HG03432 (cell line): ENCODE data around the gene ZNF74.

ENCODE experiments used
- ATAC-seq: cut with Tn5 transposase; IDR thresholded peaks from one replicate; pipeline ENCODE4 v1.9.1; 2021; ENCODE audit warnings: mild to moderate bottlenecking, moderate library complexity; ENCODE audit not compliant: unreplicated experiment

The ZNF74 gene

DNA sequence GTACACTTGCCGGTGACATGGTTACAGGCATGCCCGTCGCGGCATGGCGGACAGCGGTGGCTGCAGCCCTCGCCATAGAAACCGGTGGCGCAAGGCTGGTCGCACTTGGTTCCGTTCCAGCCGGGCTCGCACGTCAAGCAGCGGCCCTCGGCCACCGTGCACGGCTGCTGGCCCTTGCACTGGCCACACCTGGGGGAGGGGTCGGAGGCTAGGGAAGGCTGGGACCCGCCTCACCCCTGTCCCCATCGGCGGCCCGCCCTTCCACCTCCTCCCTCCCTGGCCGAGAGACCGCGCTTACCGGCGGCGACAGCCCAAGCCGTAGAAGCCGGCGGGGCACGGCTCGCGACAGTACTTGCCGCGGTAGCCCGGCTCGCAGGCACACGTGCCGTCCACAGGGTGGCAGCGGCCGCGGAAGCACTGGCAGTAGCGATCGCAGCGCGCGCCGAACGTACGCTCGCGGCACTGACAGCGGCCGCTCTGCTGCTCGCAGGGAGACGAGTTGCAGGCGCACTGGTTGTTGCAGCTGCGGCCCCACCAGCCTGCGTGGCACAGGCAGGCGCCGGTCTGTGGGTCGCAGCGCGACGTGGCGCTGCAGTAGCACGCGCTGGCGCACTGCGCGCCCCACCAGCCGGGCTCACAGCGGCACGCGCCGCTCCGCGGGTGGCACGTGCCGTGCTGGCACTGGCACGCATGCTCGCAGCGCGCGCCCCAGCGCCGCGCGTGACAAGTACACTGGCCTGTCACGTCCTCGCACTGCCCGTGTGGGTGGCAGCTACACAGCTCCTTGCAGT, 37.0 kb downstream of the ZNF74 start:
- ATAC-seq: no peak

DNA sequence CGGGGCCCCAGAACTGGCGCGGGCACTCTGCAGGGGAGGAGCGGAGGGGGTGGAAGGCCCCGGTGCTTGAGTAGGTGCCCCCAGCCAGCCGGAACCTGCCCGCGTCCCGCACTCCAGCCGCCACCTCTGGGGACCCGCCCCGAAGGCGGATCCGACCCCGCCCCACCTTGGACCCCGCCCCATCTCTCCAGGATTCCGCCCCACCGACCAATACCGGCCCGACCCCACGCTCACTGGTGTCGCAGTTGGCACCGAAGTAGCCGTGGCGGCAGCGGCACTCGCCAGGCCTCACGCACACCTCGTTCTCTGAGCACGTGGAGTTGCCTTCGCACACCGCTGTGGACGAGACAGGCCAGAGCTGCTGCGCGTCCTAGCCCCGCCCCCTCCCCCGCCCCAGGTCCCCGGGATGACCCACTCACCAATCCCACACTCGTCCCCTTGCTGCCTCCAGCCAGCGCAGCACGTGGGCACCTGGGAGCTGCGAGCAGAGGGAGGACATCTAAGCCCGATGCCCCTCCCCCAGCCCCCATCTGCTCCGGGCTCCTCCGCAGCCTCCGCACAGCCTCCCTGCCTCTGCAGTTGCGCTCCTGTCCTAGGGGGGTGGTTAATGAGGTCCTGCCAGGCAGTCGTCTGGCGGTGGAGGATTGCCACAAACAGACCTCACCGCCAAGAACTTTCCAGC, 37.7 kb downstream of the ZNF74 start:
- no peak for ATAC-seq

DNA sequence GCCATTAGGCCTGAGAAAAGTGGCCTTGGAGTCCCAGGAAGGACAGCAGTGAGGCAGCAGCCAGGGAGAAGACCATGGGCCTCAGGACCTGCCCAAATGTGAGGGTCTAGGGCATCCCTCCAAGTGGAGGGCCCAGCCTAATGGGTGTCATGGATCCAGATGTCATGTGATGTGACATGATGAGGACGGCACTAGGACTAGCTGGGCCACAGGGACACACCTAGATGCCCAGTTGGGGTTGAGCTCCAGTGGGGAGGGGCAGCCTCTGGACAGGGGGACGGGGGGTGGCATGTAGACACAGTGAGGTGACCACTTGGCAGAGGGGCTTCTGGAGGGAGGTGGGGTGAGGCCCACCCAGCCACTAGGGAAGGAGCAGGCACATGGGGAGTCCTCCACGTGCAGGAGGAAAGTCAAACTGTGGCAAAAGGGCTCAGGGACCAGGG, 38.3 kb downstream of the ZNF74 start:
- ATAC-seq: no peak

DNA sequence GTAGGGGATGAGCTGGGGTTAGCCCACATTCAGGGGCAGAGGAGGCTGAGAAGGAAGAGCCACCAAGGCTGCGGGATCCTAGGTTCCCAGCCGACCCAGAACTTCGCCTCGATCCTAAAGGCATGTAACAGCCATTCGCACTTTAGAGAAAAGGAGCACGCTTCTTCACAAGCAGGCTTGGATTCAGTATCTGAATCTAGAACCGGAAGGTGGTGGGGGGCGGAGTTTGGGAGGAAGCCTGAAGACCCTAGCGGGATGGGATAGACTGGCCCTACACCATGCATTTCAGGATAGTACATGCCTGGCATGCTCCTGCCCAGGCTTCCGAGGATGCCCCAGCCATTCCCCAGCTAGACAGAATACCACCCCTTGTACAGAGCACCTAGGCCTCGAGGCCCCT, 39.2 kb downstream of the ZNF74 start:
- ATAC-seq: no peak

DNA sequence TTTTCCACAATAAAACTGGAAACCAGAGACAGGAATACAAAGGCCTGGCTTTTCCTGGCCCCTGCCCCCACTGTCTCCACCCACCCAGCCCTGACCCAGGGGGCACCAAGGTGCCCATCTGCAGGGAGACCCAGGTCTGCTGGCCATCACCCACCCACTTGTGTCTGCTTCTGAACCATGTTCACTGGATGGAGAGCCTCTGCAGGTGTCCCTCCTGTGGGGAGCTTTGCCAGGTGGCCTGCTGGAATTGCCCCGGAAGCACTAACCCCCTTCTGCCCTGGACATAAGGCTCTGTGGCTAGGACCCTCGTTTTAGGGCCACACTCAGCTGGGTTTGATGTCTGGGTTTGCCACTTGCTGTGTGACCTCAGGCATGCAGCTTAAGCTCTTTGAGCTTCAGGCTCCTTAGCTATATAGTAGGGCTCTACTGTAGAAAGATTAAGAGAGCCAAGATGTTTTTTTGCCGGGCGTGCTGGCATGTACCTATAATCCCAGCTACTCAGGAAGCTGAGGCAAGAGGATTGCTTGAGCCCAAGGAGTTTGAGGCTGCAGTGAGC, 39.8 kb downstream of the ZNF74 start:
- ATAC-seq: no peak

DNA sequence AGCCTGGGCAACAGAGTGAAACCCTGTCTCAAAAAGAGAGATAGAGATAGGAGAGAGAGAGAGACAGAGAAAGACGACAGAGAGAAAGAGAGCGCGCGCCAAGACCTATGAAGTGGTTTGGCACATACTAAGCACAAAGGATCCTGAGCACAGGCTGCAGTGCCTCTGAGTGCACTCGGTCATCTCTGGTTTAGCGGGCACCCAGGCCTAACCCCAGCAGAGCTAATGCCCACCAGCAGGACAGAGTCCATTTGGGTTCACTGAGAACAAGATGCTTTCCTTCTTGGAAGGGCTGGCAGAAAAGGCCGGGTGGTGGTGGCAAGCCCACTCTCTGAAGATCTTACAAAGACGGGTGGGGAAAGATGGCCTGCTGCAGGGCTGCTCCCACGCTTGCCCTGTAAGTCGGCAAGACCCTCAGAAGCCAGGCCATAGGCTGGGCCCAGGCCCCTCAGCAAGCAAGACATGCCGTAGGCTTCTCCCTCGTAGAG, 40.4 kb downstream of the ZNF74 start:
- ATAC-seq: no peak

DNA sequence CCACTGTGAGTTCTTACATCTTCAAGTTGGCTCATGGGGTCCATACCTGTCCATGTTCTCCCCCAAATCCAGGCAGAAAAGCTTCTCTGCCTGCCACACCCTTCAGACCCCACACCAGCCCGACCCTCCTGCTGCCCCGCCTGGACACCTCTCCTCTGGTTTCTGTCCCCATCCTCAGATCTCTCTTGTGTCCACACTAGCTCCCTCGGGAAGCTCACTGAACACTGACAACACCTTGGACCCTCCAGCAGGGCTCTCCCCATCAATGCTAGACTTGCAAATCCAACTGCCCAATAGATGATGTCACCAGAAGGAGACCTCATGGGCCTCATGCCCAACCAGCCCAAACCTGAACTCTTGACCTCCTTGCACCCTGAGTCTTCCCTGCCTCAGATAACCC, 40.8 kb downstream of the ZNF74 start:
- ATAC-seq: no peak

DNA sequence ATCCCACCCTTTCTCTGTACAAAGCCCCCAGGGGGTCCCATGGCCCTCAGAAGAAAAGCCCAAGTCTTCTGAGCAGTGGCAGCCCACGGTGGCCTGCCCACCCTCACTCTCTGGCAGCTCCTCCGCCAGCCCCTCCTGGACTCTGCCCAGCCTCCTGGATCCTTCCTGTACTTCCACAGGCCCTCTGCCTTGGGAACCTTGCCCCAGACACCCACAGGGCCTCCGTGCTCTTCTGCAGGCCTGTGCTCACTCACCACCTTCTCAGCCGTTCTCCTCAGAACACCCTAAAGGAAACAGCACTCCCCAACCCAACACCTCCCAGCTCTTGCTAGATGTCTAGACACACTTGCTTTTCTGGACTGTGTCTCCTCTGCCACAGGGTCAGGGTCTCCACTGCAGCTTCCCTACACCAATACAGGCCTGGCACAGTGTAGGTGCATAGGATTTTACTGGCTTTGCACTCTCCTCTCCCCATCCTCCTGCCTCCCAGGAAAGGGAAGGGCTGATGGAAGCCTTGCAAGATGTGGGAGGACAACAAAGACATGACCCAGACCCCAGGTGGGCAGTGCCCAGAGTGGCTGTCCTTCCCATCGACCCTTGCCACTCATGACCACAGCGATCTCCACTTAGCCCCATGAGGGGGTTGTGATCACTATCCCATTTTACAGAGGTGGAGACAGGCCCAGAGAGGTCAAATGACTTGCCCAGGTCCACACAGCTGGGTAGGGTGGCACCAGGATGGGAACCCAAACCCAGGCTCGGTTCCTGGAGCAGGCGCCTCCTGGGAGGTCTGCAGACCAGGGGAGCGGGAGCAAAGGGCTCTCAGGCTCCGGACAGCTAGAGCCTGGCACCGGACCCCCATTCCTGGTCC, 41.7 kb downstream of the ZNF74 start:
- ATAC-seq: no peak

DNA sequence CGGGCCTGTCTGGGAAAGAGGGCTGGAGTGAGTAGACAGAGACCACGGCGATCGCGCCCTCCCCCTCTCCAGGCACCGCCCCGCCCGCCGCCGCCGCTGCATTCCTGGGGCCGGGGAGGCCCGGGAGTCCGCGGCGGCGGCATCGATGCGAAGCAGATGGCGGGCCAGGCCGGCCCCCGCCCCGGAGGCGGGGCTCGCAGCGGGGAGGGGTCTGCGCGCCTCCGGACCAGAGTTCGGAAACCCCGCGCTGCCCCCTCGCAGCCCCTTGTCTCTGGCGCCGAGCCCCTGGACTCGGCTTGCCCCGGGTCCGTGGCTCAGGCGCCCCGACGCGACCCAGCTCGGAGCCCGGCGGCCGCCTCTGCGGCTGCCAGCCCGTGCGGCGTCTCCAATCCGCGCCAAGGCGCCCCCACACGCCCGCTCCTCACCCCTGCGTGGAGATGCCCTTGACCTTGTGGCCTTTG, 42.4 kb downstream of the ZNF74 start:
- no peak for ATAC-seq

DNA sequence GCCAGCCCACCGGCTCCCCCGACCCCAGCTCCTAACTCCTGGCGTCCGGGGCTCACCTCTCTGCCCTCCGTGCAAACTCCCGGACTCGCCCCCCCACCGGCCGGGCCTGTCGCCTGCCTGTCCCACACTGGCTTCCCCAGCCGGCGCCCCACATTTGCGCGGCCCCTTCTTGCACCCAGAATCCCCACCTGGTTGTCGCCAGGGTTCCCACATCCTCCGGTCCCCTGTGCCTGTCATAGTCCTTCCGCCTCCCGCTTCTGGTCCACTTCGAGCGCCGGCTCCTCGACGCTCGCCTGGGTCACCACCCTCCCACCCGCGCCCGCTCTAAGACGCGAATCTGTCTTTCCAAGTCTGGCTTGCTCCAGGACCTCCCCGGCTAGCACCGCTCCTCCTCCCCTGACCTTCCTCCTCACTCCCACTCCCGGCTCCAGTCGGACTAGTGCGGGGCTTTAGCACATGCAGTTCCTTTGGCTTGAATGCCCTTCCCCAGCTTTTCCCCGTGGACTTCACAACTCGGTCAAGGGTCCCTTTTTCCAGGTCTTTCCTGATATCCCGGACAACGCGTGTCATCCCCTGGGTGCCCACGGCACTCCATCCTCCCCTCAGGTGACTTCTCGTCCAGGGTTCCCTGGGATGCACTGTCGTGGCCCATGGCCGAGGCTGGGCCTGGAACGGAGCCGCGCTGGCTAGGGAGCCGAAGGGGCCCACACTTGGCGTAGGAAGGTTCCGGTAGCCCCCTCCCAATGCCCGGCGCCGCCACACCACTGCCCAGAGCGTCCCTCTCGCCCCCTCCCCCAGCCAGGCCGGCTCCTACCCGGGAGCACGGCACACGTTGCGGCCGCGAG, 43.0 kb downstream of the ZNF74 start:
- ATAC-seq: no peak

DNA sequence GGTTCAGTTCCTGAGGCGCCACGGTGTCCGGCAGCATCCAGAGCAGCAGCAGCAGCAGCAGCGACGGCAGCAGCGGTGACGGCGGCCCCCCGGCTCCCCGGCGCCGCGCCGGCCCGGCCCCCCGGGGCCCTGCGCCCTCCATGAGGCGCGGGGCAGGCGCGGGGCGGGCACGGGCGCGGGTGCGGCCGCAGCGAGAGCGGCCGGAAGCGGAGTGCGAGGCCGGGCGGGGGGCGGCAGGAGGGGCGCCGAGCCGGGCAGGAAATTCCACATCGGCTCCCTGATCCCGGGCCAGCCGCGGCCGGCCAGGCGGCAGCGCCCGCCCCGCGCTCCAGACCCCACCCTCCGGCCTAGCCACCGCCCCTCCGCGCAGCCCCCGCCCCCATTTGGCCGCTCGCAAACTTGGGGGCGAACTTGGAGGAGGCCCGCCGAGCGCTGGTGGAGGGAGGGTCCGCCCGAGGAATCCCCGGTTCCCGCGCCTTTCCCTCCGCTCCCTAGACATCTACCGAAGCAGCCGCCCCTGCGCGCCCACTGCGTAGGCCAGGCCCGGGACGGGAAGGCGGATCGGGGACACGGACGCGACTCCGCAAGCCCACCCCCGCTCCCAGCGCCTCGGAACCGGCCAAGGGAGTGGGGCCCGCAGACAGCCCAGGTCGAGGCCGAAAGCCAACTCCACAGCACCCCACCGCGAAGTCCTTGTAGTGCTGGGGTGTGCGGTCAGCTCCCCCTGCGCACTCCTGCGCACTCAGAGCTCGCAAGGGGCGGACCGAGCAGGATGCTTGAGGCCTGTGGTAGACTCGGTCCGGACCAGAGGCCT, 43.9 kb downstream of the ZNF74 start, which contains the start of gene SCARF2:
Gene SCARF2, minus strand, starts transcription at position 213 of the 814 bp plus-strand sequence. Its CDS starts 71 bp downstream, at position 142.
- no peak for ATAC-seq

DNA sequence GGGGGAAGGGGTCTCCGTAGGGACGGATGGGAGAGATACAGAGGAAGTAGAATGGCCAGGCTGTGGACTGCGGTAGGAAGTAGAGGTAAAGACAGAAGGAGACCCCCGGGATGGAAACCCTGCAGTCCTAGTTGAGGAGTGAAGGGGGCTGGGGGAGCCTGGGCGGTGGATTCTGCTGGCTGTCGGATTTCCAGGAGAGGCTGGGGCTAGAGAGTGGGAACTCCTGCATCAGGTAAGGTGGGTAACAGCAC, 44.4 kb downstream of the ZNF74 start:
- no peak for ATAC-seq

DNA sequence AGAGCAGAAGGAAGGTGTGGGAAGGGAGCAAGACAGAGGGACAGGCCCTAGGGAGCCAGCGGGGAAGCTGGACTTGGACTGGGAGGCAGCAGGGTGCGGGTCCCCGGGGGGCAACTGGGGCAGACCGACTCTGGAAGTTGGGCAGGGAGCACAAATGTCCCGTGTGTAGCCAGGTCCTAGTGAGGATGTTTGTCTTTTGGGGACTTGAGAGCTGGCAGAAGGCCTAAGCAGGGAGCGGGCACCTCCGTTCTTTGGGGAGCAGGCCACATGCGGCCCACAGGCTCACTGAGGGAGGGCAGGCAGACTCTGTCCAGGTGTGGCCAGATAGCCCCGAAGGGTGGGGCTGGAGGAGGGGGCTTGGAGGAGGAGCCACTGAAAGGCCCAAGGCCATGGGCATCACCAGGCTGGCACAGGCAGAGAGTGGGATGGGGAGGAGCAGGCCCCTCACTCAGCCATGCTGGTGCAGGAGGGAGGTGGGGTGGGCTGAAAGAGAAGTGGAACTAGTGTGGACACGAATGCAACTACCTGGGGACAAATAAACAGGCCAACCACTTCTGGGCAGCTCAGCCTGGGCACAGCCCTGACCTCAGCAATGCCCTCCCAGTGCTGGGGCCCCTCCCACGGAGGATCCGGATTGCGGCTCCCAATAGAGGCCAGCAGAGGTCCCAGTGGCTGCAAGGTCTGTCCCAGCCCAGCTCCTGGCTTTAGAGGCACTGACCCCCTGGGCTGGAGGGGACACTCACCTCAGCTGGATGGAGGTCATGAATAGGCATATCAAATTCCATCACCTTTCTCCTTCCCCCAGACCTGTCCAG, 44.9 kb downstream of the ZNF74 start:
- no peak for ATAC-seq

DNA sequence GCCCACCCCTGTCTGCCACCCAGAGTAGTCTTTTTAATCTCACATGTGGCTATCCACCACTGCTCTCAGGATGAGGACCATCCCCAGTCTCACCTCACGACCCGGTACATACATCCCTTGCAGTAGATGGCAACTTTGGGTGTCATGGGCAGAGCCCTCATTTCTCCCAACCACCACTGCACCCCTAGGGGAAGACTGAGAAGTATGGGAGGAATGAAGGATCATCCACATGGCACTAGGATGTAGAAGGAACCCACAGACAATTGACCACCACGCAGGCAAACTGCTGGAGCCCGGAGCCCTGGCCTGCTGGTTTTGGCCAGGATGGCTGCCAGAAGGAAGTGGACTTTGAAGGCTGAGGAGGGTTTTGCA, 45.6 kb downstream of the ZNF74 start:
- ATAC-seq: no peak

DNA sequence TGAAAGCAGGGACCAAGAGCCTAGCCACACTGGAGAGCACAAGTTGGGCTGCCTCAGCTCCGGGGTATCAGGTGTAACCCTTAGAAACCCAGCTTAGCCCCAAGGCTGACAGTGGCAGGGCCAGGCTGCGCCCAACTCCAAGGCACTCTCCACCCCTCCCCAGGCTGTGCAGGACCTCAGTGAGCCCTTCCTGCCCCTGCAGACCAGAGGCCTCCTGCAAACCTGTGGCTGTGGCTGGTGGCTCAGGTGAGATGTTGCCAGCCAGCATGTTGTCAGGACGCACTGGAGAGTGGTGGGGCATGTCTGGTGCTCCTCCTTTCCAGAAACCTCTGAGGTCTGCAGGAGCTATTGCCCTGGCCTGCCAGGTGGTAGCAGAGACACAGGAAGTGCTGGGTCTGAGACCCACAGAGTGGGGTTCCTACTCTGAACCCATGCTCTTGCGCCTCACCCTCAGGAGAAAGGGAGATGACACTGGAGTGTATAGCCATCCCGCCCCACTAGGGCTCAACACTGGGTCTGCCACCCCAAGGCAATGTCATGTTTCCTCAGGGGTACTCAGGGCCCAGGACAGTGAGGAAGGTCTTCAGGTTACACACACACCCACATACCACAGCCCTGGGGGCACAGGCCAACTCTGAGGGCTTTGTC, 46.1 kb downstream of the ZNF74 start:
- ATAC-seq: no peak

DNA sequence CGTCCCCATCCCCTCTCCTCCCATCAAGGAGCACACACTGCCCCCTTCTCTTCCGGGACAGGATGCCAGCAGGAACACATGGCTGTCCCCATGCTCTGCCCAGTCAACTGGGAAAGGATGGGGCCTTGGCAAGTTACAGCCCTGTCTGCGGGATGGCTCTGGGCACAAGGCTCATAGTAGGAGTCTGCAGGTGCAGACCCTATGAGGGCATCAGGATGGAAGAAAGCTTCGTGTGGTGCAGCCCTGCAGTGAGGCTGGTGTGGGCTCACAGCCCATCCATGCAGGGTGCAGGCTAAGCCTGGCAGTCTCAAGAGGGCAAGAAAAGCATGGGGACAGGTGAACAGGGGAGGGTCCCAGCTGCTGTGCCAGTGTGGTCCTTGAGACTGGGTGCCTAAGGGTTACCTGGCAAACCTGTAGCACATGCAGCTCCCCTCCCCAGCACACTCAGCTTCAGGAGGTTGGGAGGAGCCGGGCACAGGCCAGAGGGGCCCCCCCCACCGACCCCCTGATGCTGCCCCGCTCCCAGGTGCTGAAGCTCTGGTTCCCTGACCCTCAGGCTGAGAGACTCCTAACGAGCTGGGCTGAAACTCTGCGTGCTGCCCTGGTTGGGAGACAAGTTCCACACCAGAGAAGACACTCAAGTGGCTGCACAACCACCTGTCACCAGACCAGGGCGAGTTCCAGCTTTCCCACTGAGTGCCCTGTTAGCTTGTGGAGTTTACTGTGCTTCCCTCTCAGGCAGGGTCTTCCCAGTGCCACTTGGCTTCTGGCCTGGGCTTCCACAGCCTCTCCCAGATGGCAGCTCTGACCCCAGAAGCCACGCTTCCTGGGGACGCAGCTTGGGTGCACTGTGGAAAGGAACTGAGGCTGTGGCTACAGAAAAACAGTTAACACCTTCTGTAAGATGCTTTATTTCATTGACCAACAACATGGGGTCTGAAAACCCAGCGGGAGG, 47.0 kb downstream of the ZNF74 start:
- ATAC-seq: no peak
